ENCODE results near the gene SNCA. TPM values are rescaled to one million over a fixed set of nuclear protein-coding genes. Genes with fewer than 3 reads are reported as not detected.

Gene SNCA
- total and polyA plus RNA-seq, 2 donors from 2014 or later: 8.4 to 17.1 TPM

DNA sequence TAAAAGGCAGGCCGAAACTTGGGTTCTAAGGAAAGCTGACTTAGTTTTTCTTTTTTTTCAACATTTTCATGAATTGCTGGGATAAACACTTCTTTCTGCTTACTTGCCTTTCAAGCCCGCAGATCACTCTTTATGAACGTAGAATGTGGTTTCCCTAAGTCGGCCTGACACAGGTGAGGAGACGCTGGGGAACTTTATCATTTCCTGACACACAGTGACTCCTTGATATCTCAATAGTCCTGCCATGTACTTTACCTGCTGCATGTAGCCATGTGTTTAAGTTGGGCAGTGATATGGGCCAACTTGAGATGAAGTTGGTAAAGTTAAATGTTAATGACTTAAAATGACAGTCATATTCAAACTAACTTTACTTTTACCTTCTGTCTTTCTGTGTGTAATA is 26.6 kb upstream of the SNCA start:
- Histone ChIP-seq H3K36me3 (ENCODE audit: control insufficient read depth in 2 of 3, insufficient read depth in 3 of 3, low read length in 3 of 3) (no peaks in the 10 kb centered on the region), H3K9ac (ENCODE audit: low read length in 3 of 3) (no peak overlapping the region), H3K4me1 (ENCODE audit: control insufficient read depth in 2 of 3, insufficient read depth in 2 of 3, low read depth in 1 of 3, low read length in 3 of 3) (no peaks in the 10 kb centered on the region), H3K27ac (ENCODE audit: low read depth in 2 of 2, low read length in 2 of 2) (no peak overlapping the region), H3K9me3 (ENCODE audit: control insufficient read depth in 2 of 3, insufficient read depth in 1 of 3, low read length in 3 of 3) (no peaks in the 10 kb centered on the region), H3K27me3 (ENCODE audit: control insufficient read depth, insufficient read depth, low read length) (no peaks in the 10 kb centered on the region), H3K4me3 (ENCODE audit: low read length in 3 of 3) (no peak overlapping the region)
- intact Hi-C loops (cut with DNase I): no loop called here
- TF ChIP-seq, protein P1, sequence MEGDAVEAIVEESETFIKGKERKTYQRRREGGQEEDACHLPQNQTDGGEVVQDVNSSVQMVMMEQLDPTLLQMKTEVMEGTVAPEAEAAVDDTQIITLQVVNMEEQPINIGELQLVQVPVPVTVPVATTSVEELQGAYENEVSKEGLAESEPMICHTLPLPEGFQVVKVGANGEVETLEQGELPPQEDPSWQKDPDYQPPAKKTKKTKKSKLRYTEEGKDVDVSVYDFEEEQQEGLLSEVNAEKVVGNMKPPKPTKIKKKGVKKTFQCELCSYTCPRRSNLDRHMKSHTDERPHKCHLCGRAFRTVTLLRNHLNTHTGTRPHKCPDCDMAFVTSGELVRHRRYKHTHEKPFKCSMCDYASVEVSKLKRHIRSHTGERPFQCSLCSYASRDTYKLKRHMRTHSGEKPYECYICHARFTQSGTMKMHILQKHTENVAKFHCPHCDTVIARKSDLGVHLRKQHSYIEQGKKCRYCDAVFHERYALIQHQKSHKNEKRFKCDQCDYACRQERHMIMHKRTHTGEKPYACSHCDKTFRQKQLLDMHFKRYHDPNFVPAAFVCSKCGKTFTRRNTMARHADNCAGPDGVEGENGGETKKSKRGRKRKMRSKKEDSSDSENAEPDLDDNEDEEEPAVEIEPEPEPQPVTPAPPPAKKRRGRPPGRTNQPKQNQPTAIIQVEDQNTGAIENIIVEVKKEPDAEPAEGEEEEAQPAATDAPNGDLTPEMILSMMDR (IDR thresholded peaks at IDR 0.05; ENCODE audit: borderline replicate concordance, extremely low read depth, insufficient read depth): no peak
- DNase-seq (no peak), FAIRE-seq (no peak)

DNA sequence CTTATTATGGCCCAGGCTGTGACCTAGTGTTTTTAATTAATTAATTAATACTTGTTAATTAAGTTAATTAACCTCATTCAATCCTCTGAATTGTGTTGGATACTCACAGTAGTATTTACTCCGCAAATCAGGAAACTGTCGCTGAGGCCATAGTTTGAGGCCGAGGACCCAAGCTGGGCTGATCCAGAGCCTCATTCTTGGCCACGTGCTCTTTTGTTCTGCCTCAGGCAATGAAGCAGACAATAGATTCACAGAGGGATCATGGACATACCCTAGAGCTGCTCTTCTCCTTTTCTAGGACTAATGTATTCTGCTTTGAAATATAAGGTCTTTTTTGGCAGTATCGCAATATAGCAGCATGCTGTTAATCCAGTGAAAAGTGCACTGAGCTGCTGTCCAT is 24.0 kb upstream of the SNCA start:
- Histone ChIP-seq H3K4me1 (ENCODE audit: control insufficient read depth in 2 of 3, insufficient read depth in 2 of 3, low read depth in 1 of 3, low read length in 3 of 3) (no peaks in the 10 kb centered on the region), H3K4me3 (ENCODE audit: low read length in 3 of 3) (no peak overlapping the region), H3K27ac (ENCODE audit: low read depth in 2 of 2, low read length in 2 of 2) (no peak overlapping the region), H3K27me3 (ENCODE audit: control insufficient read depth, insufficient read depth, low read length) (no peaks in the 10 kb centered on the region), H3K36me3 (ENCODE audit: control insufficient read depth in 2 of 3, insufficient read depth in 3 of 3, low read length in 3 of 3) (no peaks in the 10 kb centered on the region), H3K9ac (ENCODE audit: low read length in 3 of 3) (no peak overlapping the region), H3K9me3 (ENCODE audit: control insufficient read depth in 2 of 3, insufficient read depth in 1 of 3, low read length in 3 of 3) (no peaks in the 10 kb centered on the region)
- FAIRE-seq: no peak
- TF ChIP-seq, protein P1 (IDR thresholded peaks at IDR 0.05; ENCODE audit: borderline replicate concordance, extremely low read depth, insufficient read depth): no peak
- DNase-seq: no peak
- intact Hi-C loops (cut with DNase I): no loop called here

DNA sequence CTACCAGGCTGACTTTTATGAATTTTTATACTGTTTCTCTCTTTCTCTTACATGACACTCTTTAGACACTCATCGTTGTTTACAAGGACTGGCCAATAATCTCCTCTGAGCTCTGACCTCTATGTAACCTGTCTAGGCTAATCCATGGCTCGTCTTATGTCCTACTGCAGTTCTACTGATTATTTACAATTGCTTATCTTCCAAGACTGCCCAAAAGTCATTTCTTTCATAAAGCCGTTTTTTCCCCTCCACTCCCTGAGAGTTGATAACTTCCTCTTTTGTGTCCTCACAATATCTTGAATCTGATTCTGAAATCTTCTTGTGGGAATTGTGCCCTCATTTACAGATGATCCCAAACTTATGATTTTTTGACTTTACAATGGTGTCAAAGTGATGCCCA is 18.3 kb upstream of the SNCA start:
- Histone ChIP-seq H3K9me3 (ENCODE audit: control insufficient read depth in 2 of 3, insufficient read depth in 1 of 3, low read length in 3 of 3) (no peaks in the 10 kb centered on the region), H3K4me3 (ENCODE audit: low read length in 3 of 3) (no peak overlapping the region), H3K27me3 (ENCODE audit: control insufficient read depth, insufficient read depth, low read length) (no peaks in the 10 kb centered on the region), H3K4me1 (ENCODE audit: control insufficient read depth in 2 of 3, insufficient read depth in 2 of 3, low read depth in 1 of 3, low read length in 3 of 3) (no peaks in the 10 kb centered on the region), H3K9ac (ENCODE audit: low read length in 3 of 3) (no peak overlapping the region), H3K36me3 (ENCODE audit: control insufficient read depth in 2 of 3, insufficient read depth in 3 of 3, low read length in 3 of 3) (no peaks in the 10 kb centered on the region), H3K27ac (ENCODE audit: low read depth in 2 of 2, low read length in 2 of 2) (no peak overlapping the region)
- TF ChIP-seq, protein P1 (IDR thresholded peaks at IDR 0.05; ENCODE audit: borderline replicate concordance, extremely low read depth, insufficient read depth): no peak
- intact Hi-C loops (cut with DNase I): no loop called here
- no peak for FAIRE-seq
- no peak for DNase-seq
